B cell (primary cell): ENCODE results near the gene CDC37L1.

Experiments
- CTCF ChIP-seq: fragments of 200-600 bp; IDR thresholded peaks from one replicate; pipeline ENCODE4 v1.8.0; 2022; ENCODE audit warnings: antibody characterized with exemption, mild to moderate bottlenecking
- EZH2 ChIP-seq: IDR thresholded peaks from 2 replicates; pipeline ENCODE4 v1.6.1; 2012; ENCODE audit warnings: borderline replicate concordance, low read depth, mild to moderate bottlenecking, moderate library complexity, low read length; ENCODE audit not compliant: insufficient read depth, poor library complexity, severe bottlenecking

GRCh38 chr9:4639420-4639819 lies 39.9 kb upstream of the CDC37L1 start:
- no peak for TF ChIP-seq CTCF
- no peak for TF ChIP-seq EZH2
